Renal cortex interstitium (tissue), 11 donors: ENCODE measurements around the gene GCNT2. TPM values are rescaled to one million over a fixed set of nuclear protein-coding genes. Genes with fewer than 3 reads are reported as not detected.

Experiments
- DNase-seq, 11 donors: peaks; one replicate each; pipeline ENCODE4 v3.0.0-alpha.2; 2013; ENCODE audit warnings: low read depth in 9 of 11, low spot score in 4 of 11; ENCODE audit errors: extremely low read depth in 1 of 11
- polyA plus RNA-seq, 3 donors: library from polyadenylated mRNA; unstranded; fragments of 120-200 nt; gene quantifications; one replicate each; pipeline ENCODE4 v1.2.1, GENCODE V29; 2013; ENCODE audit not compliant: insufficient read length in 3 of 3

GCNT2 gene
- polyA plus RNA-seq, 3 donors, result 14.4 to 21.2 (median 18.2) TPM

DNA sequence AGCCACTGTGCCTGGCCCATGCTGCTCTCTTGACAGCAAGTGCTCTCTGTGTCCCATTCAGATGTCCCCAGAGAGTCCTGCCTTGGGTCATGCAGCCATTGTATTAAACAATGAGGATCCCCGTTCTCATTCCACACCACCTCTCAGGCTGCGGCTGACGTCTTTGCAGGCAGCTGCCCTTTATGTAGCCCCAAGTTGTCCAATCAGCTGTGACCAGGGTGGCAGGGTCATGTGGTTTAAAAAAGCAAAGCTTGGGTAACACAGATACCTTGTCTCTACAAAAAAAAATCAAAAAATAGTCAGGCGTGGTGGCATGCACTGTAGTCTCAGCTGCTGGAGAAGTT is 13.2 kb downstream of the GCNT2 start:
- DNase-seq, result no peak

DNA sequence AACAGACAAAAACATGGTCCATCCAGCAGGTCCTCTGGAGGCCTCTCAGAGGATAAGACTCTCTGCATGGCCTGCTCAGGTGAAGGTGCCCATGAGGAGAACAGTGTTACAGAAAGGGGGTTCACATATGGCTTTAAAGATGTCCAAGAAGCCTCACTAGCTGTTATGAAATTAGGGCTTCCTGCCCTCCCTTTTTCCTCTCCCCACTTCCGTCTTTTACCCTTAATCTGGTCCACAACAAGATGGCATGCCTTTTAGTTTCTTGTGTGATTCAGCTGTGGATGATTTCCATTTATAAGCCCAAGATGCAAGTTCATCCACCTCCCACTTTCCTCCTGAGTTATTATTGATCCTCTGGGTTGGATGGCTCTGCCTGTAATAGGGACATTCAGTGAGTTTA is 14.0 kb downstream of the GCNT2 start:
- no peak for DNase-seq

DNA sequence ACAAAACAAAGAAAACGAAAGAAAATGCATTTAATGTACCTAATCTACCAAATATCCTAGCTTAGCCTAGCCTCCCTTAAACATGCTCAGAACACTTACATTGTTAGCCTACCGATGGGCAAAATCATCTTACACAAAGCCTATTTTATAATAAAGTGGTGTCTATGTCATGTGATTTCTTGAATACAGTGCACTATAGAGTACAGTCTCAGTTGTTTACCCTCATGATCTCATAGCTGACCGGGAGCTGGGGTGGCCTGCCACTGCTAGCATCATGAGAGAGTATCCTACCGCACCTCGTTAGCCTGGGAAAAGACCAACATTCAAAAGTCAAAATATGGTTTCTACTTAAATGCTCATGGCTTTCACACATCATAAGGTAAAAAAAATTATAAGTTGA is 16.6 kb downstream of the GCNT2 start:
- DNase-seq, result no peak

DNA sequence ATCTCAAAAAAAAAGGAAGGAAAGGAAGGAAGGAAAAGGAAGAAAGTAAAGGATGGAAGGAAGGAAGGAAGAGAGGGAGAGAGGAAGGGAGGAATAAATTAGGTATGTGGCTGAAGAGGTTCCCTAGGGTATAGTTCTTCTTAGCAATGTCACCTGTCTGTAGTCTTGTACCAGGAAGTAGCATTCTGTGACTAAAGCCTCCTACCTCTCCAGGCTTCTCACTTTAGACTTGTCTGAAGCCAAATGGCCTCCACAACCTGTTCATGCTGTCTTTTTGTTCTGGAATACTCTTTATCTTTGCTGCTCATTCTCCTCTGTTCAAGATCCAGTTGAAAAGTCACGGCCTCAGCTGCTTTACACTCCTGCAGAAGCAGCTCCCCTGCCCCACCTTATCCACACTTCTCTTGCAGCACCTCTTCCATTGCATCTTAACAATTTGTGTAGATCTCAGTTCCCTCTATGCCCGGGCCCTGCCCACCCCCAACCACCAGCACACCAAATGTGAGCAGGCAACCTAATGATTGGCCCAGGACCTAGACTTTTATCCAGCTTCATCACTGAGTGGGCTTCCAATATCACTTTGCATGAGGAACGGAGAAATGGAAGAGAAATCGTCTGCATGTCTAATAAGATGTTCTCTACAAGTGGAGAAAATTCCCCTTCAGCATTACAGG is 19.1 kb downstream of the GCNT2 start:
- DNase-seq, result no peak

DNA sequence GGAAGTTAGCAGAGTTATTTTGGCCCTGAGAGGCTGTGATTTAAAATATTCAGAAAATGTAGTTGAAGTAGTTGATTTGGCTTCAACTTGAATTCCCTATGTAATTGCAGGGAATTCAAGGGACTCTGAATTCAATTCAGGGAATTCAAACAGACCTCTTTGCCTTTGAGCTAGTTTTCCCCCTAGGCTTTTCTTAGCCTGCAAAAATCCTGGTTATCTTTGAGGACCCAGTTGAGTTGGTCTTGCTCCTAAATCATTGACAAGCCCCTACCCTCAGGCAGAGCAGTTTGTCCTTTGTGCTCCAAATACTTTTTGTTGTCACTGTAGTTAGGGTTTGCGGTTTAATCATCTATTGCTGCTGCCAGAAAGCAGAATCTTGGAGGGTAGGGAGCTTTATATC is 20.4 kb downstream of the GCNT2 start:
- no peak for DNase-seq

DNA sequence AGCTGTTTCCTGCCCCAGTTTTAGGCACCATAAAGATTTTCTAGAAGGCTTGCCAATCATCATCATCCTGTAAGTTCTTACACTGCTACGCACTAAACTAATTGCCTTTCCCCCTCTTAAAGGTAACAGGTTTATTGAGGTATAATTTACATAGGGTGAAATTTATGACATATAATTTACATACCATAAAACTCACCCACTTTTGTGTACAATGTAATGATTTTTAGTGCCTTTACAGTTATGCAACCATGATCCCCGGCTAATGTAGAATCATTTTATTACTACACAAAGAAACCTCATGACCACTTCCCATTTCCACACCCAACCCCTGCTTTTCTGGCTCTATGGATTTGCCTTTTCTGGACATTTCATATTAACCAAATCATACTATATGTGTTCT is 21.1 kb downstream of the GCNT2 start:
- no peak for DNase-seq

DNA sequence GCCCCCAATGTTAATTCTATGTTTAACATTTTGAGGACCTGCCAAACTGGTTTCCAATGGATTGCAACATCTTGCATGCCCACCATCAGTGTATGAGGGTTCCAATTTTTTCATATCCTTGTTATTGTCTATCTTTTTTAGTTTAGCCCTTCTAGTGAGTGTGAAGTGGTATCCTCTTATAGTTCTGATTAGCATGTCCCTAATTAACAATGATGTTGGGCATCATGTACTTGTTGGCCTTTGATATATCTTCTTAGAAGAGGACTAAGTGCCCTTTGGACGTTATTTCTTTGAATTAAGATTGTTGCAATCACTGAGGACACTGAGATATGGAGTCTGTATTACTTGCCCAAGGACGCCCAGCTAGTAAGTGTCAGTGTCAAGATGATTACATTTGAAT is 22.3 kb downstream of the GCNT2 start:
- no peak for DNase-seq

DNA sequence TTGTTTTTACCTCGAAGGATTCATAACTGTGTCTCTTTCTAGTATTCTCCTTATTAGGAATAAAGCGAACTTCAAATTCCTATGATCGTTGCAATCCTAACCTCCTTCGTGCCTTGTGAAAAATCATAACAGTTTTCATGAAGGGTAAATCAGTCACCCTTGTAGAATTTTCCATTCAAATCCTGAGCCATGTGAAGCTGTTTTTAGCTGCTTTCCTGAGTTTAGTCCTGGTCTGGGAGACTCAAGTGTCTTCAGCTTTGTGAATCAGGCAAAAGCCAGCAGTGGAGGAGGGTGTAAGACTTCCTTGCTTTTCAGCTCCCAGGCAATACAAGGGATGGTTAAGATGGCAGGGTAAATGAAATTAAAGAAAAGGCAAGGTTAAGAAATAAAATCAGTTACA is 24.3 kb downstream of the GCNT2 start:
- no peak for DNase-seq

DNA sequence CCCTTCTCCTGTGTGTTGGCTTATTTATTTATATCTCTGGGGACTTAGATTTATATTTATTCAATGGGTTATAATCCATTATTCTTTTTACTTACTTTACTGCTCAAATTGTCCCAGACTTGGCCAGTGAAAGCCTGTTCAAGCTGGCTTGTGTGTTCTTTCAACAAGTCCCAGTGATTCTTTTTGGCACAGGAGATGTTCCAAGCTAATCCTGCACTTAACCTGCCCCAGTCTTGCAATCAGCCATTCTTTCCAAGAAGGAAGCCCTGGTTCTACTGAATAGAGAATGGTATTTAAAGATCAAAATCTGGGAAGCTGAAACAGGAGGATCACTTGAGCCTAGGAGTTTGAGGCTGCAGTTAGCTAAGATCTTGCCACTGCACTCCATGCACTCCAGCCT is 26.7 kb downstream of the GCNT2 start:
- no peak for DNase-seq

DNA sequence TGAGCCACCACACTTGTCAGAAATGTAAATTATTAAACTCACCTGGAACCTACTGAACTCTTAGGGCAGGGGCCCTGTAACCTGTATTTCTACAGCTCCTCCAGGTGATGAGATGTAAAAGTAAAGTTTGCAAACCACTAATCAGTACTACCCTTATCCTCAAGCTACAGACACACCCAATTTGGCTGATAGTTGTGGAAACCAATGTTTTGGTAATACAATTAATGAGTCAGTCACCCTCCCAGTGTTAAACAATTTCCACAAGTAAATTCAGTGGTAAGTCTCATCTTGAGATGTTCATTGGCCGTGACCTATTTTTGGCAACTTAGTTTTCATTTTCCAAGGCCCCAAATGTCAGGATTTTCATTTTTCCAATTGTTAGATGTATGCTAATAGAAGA is 29.6 kb downstream of the GCNT2 start:
- DNase-seq, result no peak

DNA sequence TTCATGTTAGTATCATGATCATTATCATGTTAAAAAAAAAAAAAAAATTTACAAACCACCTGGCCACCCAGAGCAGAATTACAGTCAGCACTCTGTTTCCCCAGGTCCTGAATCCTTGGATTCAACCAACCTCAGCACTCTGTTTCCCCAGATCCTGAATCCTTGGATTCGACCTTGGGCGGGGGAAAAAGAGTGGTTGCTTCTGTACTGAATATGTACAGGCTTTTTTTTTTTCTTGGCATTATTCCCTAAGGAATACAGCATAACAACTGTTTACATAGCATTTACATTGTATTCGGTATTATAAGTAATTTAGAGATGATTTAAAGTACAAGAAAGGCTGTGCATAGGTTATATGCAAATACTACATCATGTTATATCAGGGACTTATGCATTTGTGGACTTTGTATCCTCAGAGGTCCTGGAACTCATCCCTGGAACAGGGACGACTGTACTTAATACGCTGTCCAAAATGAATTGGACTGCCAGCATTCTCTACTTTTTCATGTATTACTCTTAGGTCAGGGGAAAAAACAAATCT is 31.2 kb downstream of the GCNT2 start:
- DNase-seq, result no peak

DNA sequence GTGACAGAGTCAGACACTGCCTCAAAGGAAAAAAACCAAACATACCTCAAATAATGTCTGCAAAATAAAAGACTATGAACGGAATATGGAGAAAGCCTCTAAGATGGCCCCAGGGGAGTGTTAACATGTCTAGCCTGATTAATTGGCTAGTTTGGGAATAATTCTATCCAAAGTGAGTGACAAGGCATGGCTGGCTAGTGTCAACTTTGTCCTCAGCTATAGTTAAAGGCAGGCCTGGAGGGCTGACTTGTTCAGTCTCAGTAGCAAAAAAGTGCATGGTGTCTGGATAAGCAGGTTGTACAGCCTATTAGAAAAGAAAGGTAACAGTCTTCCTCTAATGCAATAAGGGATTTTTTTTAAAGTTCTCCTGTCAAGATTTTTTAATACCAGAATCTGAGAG is 32.7 kb downstream of the GCNT2 start:
- DNase-seq, result no peak

DNA sequence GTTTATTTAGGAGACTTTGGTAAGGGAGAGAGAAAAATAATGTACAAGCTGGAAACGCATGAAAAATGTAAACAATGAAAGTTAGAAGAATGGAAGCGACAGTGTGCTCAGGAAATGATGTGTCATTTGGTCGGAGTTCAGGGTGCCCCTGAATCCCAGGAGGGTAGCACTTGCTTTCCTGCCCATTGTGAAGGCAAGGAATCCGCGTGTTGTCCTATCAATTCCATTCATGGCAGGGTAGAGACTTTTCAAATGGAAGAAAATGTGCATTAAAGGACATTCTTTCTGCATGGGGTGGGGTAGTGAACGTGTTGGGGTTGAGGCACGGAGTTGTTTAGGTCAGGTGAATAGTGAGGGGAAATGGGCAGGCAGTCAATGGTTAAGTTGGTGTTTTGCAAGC is 33.7 kb downstream of the GCNT2 start:
- no peak for DNase-seq

DNA sequence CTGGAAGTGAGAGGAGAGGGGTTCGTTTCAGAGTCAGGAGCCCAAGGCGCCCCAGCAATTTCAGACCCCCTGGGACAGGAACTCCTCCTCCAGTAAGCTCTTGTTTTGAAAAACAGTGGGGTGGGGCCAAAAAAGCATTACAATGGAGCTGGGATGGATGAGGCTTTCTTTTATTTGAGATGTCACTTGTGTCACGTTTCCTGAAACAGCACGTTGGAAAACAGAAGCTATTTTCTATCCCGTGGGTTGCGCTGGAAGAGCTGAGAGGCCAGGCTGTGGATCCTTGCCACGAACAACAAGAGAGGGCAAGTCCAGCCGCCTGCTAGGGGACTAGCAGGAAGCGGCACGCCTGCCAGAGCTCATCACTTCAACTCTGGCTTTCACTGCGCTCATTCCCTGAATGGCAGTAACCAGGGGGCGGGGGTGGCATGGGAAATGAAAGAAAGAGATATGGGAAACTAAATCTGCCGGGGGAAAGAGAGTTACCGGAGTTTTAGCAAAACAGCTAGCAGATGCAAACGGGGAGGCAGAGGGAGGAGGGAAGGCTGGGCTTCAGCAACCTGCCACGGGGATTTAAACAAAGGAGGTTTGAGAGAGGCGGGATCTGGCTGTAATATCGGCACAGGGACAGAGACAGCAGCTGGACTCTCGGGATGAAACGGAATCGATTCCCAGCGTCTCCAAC is 34.6 kb downstream of the GCNT2 start:
- peak in 3 of 11 donors; percentile 39 to 63 (median 44) for DNase-seq

DNA sequence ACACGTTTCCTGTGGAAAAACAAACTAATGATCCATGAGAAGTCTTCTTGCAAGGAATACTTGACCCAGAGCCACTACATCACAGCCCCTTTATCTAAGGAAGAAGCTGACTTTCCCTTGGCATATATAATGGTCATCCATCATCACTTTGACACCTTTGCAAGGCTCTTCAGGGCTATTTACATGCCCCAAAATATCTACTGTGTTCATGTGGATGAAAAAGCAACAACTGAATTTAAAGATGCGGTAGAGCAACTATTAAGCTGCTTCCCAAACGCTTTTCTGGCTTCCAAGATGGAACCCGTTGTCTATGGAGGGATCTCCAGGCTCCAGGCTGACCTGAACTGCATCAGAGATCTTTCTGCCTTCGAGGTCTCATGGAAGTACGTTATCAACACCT is 35.4 kb downstream of the GCNT2 start:
- DNase-seq, result no peak

DNA sequence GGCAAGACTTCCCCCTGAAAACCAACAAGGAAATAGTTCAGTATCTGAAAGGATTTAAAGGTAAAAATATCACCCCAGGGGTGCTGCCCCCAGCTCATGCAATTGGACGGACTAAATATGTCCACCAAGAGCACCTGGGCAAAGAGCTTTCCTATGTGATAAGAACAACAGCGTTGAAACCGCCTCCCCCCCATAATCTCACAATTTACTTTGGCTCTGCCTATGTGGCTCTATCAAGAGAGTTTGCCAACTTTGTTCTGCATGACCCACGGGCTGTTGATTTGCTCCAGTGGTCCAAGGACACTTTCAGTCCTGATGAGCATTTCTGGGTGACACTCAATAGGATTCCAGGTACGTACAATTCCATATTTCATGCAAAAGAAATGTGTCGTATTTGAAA is 35.8 kb downstream of the GCNT2 start:
- DNase-seq, result no peak

DNA sequence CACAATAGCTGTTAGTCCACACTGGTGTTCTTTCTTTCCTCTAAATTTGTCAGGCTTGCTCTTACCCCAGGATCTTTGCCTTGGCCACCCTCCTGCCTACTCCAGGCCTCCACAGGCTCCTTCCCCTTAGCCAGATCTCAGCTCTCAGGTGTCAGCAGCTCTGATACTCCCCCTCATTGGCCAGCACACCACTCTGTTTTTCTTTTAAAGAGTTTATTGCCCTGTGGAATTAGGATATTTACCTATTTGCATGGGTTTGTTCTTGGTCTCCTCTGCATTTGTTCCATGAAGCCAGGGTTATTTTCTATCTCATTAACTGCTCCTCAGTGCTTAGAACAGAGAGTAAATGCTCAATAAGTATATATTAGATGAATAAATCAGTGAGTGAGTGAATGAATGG is 36.8 kb downstream of the GCNT2 start:
- no peak for DNase-seq

DNA sequence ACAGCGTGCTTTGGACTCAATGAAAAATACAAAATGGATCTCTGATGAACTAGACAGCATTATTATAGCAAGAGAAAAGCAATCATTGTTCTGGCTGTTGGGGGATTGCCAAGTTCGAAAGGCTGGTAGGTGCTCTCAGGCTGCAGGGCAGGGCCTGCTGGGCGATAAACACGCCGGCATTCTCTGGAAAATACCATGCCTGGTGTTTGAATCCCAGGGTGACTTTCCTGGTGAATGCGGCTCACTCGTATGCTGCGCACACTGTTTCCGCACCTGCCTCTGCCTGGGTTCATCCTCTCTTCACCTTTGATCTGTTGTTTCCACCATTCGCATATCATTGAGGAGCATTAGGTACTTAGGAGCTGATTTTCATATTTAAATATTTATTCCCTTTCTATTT is 37.4 kb downstream of the GCNT2 start:
- no peak for DNase-seq

DNA sequence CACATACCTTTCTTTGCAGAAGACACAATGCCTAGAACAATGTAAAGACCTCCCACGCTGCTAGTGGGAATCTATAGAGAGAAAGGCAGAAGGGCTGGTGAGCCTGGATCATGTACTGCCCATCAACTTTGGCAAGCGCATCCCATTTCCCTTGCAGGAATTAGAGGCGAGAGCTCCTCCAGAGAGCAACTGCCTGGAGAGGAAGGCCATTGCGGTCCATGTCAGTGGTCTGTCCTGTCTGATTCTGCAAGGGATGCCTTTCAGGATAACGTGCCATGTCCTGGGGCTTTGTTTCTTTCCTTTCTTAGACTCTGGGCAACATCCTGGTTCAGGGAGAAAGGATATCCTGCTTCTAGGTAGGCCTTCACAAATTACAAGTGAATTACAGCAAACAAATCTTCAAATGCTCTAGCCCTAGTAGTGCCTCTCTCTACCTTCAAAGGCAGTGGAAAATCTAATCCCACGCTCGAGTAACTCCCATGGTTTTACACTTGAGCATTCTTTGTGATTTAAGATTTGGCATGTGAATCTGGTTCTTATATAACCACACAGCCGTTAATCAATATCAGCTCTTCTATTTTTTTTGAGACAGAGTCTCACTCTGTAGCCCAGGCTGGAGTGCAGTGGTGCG is 38.5 kb downstream of the GCNT2 start:
- peak in 6 of 11 donors; percentile 43 to 77 (median 62) for DNase-seq

DNA sequence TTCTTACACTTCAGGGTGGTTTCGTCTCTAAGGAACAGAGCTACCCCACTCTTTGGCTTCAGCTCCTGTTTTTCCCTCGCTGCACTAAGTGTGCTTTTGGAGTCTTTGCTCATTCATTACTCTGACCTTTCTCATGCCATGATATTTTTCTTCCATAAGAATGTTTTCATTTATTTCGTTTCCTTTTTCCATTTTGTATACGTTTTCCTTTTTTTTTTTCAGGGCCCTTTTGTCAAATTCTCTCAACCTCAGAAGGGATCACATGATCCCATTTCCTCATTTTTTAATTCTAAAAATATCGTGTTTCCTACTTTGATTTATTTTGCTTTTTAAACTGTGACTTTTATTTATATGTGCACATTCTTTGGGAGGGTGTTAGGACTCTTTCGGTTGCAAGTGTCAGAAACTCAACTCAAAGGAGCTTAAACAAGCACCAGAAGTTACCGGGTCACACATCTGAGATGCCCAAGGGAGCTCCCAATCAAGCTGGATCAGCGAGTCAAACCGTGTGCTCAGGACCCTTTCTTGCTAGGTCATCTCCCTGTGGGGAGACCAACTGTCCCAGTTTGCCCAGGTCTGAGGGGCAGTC is 40.6 kb downstream of the GCNT2 start:
- no peak for DNase-seq
